Measurements from ENCODE around the gene FKBP6. TPM values are rescaled to one million over a fixed set of nuclear protein-coding genes. Genes with fewer than 3 reads are reported as not detected.

FKBP6 gene
- total and polyA plus RNA-seq, 2 of the 13 experiments (the other 11 are each of a cell fraction or from before 2014, with no cell fraction given), result 0.07 to 0.20 TPM

GRCh38 chr7:73332447-73332846 lies 4.5 kb downstream of the FKBP6 start:
- Histone ChIP-seq H3K4me1 (ENCODE audit: insufficient read depth, low read length) (peaks cover 46% of the 10 kb centered on the region), H3K79me2 (ENCODE audit: insufficient read depth, low read length) (no peaks in the 10 kb centered on the region), H3K9me3 (ENCODE audit: low read length) (no peaks in the 10 kb centered on the region), H3K4me3 (replicated peaks in 1 of 3; ENCODE audit: insufficient read depth in 1 of 3, low read depth in 2 of 3, low read length in 3 of 3) (no peak overlapping the region), H3K27me3 (ENCODE audit: control insufficient read depth in 1 of 2, insufficient read depth in 2 of 2, low read length in 2 of 2) (peaks cover 2 to 32% of the 10 kb centered on the region in 2 experiments; a peak in 2 of 5 replicates), H3K27ac (ENCODE audit: extremely low read length, insufficient read depth, low read length) (no peak overlapping the region), H3K9ac (ENCODE audit: insufficient read depth, low read depth, low read length) (no peak overlapping the region), H4K20me1 (ENCODE audit: insufficient read depth, low read length) (no peaks in the 10 kb centered on the region), H3K4me2 (ENCODE audit: low read depth, low read length) (no peak overlapping the region), H3K36me3 (replicated peaks in 1 of 2; ENCODE audit: control insufficient read depth in 1 of 2, insufficient read depth in 2 of 2, low read length in 2 of 2) (no peaks in the 10 kb centered on the region), H2AFZ (ENCODE audit: low read length) (no peak overlapping the region)
- in situ Hi-C loops (cut with HindIII; ENCODE audit: extremely low pct_ligation_motif_present, low pct_unique_long_range_greater_than_20kb), result no loop called here
- CTCF ChIA-PET (ENCODE audit: low intra/inter-chr PET ratio, low total read pairs), result no interaction called here
- 20% methylated on average over 6 of the region's 6 CpGs for WGBS (ENCODE audit: low lambda C conversion rate)
- no TSS peak for BruUV-seq (replicated peaks)
- no peak for ATAC-seq
- POLR2A ChIA-PET, result interaction anchor here (1.3 kb wide), 1 partner anchor 10 kb away, joined by 3 read pairs; no protein-coding TSS in a partner anchor
- FAIRE-seq, result no peak
- DNase-seq (ENCODE audit: low spot score), result no peak
- intact Hi-C loops (cut with micrococcal nuclease; ENCODE audit: unreplicated experiment), result no loop called here
- TF ChIP-seq ZHX2 (IDR thresholded peaks at IDR 0.05; ENCODE audit: low read depth) (no peak), ZHX2 (CRISPR knock-in tag; IDR thresholded peaks at IDR 0.05; ENCODE audit: borderline replicate concordance) (no peak), TCF7L2 (IDR thresholded peaks at IDR 0.05; ENCODE audit: low read depth, low read length) (no peak), ZBED4 (CRISPR knock-in tag; IDR thresholded peaks at IDR 0.05; ENCODE audit: borderline replicate concordance) (no peak), RBM39 (IDR thresholded peaks at IDR 0.05; ENCODE audit: low read depth, low read length, poor library complexity, severe bottlenecking) (no peak)

Data from HepG2 (cell line).